NCI-H69 (cell line): ENCODE results near the gene LILRA5.
"Not testable (repeated sequence)": the region's sequence is repeated elsewhere in the genome, so short reads cannot be mapped to it uniquely, and the experiment has no call there.

Experiments
- DNase-seq: peaks from one replicate; lab custom pipeline; 2025; lab: John Stamatoyannopoulos, UW

LILRA5 gene

DNA sequence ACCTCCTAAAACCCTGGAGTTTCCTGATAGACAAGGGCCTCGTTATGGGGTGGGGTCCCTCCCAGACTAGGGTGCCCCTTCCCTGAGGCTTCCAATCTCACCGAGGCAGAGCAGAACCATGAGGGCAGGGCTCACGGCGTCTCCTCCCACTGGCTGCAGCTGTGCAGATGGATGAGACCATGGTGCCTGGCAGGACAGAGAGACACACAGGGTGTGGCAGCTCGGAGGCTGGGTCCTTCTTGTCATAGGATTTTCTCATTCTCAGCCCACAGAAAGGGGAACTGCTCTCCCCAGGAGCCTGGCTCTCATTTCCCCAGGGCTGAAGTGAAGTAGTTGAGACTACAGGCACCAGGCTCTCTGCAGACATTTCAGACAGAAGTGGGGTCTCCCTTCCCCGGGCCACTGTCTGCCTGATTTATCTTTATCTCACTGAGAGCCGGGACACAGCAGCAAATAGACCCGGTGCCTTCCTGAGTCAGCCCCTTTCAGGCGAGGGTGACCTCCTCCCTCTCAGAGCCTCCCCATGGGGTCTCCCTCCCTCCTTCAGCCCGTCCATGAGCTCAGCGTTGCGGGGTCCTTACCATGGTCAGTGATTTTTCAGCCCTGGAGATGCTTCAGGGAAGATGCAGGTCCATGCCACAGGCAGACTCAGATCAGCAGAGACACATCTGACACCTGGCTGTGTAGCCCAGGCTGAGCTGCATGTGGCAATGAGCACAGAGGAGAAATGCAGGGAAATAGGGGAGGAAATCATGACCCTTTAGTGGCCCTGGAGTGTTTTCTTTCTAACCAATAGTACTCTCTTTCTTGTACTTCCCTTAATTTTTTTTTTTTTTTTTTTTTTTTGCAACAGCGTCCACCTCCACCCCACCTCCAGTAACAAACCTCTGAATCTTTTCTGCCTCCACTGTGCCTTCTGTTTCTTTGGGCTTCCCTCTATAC is at the start of gene LILRA5:
Gene LILRA5, minus strand, starts transcription at position 731 of the 942 bp plus-strand sequence. Its CDS starts 147 bp downstream, at position 584.
- no peak for DNase-seq

DNA sequence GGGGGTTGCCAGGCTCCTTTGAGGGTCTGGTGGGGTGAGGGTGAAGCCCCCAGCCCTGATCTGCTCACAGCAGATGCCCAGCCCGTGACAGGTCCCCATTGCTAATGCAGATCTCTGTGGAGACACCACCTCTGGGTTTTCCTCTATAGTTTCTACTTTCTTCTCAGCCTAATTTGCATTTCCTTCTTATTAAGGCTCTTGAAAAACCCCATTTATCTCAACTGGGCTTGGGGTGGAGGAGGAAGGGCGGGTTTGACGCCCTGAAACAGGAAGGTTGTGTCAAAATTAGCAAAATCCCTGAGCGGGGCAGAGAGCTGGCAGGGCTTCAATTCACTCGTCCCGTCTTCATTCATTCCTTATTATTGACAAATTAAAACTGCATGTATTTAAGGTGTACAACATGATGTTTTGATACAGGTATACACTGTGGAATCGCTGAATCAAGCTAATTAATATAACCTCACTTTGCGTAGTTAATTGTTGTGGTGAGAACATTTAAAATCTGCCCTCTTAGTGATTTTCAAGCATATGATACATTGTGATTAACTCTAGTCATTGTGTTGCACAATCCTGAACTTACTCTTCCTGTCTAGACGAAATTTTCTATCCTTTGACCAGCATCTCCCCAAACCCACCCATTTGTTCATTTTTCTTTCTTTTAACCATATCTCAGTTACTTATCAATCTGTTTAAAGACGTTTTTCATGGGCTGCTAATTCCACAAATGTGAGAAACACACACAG is 48.9 kb upstream of the LILRA5 start:
- not testable (repeated sequence) for DNase-seq

DNA sequence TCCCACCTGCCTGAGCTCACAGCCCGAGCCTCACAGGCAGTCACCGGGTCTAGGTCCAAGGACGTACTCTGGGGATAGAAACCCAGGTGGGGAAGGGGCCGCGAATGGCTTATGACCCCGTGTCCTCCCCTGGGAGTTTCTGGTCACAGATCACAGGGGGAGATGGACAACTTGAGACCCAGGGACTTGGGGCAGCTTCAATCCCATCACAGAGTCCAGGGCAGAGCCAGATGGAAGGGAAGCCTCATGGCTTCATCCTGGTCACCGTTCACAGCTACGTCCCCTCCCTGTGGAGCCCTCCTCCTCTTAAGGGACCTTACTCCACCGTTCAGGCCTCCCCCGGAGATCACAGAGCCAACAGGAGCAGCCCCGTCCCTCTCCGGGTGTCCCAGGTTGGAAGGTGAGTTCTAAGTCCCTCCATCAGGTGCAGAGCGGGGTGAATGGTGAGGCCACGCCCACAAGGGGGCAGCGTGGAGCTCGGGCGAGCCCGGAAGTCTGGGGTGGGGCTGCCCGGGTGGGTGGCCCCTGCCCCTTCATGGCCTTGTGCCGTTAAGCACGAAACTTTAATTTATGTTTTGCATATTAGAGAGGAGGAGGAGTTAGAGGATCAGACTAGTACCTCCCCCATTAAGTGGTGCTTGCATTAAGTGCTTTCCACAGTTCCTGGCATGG is 46.3 kb upstream of the LILRA5 start:
- DNase-seq: not testable (repeated sequence)

DNA sequence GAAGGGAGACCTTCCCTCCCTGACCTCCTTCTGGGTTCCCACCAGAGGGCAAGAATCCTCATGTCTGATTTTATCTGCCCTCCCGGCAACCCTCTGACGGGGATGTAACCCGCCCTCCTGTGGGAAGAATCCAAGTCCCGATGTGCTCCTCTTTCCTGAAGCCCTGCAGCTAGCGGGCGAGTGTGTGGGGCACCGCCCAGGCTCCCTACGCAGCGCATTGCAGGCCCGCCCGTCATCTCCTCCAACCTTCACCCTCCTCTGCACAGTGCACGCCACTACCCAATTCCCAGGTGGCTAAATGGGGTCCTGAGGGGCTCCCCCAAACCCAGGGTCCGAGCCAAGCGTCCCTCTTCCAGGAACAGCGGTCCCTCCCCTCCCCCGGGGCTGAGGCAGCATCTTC is 44.4 kb upstream of the LILRA5 start:
- no peak for DNase-seq

DNA sequence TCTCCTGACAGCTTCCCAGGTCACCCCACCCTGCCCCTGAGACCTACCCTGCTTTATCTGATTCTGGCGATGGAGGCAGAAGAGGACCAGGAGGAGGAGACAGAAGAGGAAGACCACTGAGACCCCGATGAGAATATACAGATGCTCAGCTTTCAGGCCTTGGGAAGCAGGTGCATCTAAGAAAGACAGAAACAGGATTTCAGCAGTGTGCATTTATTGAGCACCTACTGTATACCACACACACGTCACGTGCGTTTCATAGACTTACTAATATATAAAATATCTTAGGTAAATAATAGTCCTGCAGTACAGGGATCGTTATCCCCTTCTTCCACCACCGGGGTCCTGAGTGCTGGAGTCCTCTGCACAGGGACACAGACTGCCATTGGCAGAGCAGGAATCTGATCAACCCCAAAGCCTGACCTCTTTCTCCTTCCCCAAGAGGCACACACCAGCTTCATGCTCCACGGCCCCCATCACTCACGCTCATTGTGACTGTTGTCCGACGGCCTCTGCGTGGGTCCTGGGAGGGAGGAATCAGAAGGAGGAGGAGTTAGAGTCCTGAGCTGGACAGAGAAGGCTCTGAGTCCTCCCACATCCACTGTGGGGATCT is 43.6 kb upstream of the LILRA5 start:
- no peak for DNase-seq

DNA sequence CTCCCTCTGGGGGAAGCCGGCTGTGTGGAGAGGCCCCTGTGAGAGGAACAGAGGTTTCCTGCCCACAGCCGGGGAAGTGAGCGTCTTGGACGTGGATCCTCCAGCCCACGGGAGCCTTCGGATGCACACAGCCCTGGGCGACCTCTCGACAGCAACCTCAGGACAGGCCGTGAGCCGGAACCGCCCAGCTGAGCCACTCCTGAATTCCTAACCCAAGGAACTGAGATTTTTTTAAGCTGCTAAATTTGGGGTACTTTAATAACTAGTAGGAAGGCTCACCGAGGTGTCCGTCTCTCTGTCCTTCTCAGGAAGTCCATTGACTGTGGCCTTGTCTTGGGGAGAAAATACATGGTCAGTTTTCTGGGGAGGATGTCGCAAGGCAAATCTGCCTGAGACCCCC is 42.7 kb upstream of the LILRA5 start:
- DNase-seq: no peak

DNA sequence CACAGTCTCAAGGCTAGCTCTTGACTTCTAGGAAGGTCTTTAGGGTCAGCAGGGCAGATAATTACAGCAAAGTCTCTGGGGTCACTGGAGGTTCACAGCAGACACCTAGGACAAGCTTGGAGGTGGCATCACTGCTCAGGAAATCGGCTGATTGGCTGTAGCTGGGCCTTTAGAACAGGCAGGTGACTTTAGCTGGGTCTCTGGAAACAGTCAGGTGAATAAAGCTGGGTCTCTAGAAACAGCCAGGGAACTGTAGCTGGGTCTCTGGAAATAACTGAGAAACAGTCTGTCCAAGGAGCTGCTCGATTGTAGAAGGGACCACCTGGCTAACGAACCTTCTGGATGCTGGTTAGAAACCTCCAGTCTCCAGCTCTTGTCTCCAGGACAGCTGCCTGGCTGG is 41.8 kb upstream of the LILRA5 start:
- no peak for DNase-seq

DNA sequence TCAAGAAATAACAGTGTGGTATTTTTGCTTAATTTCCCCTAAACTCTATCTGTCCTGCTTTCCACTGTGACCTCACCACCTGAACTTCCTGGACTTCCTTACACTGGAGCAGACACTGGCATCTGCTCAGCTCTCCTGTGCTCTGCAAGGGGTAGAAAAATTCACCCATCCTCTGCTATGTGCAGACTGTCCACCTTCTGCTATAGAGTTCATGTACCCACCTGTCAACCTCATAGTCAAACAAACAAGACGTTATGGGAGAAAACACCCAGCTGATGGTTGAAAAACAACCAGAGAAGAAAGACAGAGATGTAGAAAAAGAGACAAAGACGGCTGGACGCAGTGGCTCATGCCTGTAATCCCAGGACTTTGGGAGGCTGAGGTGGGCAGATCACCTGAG is 39.6 kb upstream of the LILRA5 start:
- no peak for DNase-seq

DNA sequence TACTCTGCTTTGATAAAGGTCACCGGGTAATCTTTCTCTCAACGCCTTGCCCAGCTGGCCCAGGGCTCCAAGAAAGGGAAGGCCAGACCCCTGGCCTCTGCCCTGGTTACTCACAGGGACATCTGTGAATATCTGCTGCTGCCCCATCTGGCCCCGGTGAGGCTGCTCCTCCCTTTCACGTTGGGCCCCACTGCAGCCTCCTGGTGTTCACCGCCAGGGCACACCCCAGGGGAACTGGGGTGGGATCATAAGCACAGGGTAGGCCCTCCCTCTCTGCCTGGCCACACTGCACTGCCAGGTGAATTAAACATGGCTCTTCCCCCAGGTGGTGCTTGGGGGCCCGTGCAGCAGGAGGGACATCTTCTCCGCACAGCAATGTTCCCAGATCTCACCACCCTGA is 39.1 kb upstream of the LILRA5 start:
- DNase-seq: no peak

DNA sequence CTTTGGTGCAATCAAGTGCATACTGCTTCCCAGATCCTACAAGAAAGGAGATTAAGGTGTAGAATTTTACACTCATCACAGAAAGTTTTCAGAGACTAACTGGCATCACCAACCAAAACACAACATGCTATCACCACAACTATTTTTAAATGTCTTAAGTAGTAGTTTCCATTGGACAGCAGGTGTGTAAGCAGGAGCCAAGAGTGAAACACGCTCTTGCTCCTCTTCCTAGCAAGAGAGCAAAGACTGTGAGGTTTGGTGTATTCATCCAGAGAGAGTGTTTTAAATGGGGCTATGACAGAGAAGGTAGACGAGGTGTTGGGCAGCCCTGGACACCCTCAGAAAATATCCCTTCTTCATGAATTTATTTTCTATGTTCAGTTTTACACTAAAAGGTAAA is 38.5 kb upstream of the LILRA5 start:
- DNase-seq: no peak

DNA sequence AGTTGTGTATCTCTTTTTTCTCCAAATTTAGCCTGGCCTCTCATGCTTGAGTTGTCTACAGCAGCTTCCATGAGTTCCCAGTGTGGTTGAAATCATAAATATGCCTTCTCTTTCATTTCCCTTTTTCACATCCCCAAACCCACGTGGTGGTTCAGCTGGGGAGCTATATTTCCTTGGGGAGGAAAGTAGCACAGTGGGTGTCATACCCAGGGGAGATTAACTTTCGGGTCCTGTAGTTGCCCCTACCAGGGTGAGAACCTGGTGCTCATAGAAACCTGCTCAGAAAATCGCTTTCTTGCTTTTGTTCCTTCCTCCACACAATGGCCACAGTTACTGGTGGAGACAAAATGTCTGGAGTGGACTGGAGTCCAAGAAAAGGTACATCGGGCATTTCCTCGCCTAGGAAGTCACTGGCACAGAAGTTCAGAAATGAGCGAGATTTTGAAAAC is 33.0 kb upstream of the LILRA5 start:
- DNase-seq: no peak

DNA sequence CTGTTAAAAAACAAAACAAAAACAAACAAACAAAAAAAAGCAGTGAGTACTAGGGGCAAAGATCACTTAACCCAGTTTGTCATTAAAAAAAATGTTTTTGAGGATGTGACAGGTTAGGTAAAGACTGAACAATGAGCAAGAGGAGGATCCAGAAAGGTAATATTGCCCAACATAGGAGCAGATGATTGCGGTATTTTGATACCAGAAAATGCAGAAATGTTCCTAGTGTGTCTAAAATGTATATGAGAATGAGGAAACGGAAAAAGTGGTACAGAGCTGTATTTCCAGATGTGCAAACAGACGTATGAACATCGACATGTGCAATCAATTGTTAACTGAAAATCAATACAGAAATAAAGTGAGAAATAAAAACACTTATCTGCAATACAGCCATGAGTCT is 30.9 kb upstream of the LILRA5 start:
- no peak for DNase-seq

DNA sequence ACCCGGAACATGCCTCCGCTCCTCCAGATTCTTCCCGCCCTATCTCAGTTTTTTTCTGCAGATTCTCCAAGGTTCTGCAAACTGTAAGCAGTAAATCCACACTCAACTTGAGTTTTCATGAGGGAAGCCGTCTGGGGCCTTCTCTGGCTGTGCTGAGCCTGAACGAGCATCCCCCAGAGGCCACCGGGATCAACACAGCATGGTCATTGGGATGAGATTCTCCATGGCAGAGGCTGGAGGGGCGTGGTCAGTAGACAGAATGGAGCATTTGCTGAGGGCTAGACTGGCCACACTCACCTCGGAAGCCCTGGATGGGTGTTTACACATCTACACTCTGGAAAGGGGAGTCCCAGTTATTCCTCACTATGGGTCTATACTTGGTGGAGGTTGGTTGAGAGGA is 28.3 kb upstream of the LILRA5 start:
- no peak for DNase-seq

DNA sequence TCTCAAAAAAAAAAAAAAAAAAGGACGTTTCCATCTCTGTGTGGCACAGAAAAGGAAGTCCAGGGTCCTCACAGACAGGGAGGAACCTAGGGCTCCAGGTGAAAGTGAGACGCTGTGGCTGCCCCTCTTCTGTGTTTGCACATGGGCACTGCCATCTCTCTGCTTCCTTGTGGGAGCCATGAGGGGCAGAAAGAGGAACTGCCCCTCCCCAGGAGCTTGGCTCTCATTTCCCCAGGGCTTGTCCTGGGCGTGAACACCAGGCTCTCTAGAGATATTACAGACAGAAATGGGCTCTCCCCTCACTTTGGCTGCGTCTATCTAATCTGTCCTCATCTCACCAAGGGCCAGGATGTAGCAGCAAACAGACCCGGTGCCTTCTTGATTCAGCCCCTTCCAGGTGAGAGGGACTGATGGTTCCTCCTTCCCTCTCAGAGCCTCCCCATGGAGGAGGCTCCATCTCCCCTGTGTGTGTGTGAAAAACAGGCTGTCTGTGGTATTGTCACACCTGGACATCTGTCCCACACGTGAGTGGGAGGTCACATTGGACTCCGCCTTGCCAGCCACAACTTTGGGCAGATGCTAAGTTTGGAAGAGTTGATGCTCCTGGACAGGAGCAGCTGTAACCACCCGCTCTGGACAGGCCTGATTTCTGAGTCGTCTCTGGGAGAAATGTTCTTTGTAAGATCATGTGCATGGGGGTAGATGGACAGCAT is 26.8 kb upstream of the LILRA5 start:
- DNase-seq: no peak

DNA sequence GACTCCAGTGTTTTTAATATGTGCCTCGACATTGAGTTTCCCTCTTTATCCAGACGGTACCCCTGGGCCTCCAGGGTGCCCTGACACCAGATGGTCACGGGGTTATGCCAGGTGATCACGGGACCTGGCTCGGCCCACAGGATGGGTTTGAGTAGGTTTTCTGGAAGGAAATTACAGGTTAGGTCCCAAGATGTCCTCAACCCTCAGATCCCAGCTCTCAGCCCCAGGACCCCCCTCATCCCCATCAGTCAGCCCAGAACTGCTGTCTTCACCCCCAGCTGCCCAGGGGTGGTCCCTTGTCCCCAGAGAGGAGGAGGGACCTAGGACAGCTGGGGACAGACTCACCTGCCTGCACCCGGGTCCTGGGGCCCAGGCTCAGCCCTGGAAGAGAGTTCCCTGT is 25.6 kb upstream of the LILRA5 start:
- no peak for DNase-seq

DNA sequence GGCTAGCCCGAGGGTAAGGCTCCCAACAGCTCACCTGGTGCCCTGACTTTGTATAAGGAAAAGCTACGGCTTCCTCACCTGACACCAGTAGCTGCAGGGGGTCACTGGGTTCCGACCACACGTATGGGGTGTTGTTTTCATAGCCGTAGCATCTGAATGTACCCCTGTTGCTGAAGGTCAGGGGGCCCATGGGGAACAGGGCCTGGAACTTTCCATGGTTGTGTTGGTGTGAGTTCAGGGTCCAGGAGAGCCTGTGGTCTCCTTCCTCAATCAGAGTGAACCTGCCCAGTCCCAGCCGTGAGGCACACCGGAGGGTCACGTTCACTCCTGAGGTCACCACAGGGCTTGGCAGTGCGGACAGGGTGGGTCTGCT is 24.9 kb upstream of the LILRA5 start:
- no peak for DNase-seq

DNA sequence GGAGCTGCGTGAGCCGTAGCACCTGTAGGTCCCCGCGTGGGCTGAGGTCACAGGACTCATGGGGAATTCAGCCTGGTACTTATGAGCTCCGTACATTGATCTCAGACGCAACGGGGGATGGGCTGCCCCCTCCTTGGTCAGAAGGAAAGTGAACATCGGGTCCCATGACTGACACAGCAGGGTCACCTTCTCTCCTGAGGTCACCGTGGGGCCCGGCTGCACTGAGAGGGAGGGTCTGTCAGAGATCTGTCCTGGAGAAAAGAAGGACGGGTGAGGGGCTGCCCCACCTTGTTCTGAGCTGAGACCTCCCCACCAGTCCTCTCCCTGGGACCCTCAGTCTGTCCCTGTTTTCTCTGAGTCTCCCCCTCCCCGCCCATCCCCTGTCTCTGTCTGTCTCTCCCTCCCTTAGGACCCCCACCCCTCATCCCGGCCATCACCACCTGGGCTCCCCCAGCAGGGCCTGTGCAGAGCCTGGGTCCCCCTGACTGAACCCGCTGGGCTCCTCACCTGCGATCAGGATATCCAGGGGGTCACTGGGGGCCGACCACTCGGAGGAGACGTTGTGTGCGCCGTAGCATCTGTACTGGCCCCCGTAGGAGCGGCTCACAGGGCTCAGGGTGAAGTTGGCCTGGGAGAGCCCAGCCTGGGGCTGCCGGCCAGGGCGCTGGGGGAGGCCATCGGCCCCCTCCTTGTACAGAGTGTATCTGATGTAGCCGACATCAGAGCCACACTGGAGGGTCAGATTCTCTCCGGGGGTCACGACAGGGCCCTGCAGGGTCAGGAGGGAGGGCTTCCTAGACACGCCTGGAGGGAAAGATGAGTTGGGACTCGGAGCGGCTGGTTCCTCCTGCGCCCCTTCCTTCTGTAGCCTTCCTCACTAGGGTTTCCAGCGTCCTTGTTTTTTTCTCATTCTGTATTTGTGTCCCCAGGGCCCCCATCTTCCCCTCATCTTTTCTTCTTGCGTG is 24.2 kb upstream of the LILRA5 start:
- DNase-seq: no peak

DNA sequence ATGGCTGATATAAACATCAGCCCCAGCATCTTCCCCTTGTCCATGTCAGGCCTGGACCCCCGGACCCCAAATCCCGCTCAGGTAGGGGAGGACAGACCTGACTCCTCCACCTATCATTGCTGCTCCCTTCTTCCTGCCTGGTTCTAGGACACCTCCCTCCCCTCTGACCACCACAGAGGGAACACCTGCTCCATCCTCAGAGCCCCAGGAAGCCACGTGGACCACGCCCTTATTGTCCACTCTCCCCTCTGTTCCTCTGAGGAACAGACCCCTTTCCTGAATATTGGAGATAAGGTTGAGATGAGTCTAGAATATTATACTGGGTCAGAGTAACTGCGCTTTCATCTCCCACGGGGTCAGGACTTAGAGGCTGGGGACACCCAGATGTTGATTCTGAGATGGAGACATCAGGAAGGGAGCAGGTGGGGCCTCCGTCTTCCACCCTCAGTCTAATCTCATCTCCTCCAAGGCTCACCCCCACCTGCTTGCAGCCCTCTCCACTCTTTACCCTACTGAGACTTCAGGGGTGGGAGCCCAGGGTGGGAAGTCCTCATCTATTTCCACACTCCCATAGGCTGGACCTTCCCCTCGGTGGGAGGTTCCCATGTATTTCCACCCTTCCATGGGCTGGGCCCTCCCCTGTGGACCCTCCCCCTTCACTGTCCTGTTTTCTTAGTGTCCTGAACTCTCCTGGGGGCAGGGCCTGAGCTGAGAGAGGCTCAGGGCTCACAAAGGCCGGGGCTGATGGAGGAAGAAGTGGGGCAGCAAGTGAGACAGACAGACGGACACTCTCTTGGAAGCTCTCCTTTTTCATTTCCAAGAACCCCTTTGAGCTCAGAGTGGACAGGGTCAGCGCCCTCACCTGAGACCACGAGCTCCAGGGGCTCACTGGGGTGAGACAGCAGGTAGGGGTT is 23.3 kb upstream of the LILRA5 start:
- DNase-seq: no peak

DNA sequence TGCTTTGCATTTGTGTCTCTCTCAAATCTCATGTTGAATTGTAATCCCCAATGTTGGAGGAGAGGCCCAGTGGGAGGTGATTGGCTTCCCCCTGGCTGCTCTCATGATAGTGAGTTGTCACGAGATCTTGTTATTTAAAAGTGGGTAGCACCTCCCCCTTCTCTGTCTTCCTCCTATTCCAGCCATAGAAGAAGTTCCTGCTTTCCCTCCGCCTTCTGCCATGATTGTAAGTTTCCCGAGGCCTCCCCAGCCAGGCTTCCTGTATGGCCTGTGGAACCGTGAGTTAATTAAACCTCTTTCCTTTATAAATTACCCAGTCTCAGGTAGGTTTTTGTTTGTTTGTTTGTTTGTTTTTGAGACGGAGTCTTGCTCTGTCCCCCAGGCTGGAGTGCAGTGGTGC is 22.2 kb upstream of the LILRA5 start:
- DNase-seq: no peak
